B cell (primary cell): ENCODE results near the gene UBQLNL. TPM values are rescaled to one million over a fixed set of nuclear protein-coding genes. Genes with fewer than 3 reads are reported as not detected.

Experiments
- ATAC-seq: fragments of 200-7000 bp; cut with Tn5 transposase; one replicate; pipeline ENCODE4 v1.10.0; 2021; ENCODE audit warnings: low read depth, mild to moderate bottlenecking, moderate number of reproducible peaks, moderate library complexity
- CTCF ChIA-PET: fragments of 350-600 bp; sonication (Branson Sonifier 250); formaldehyde crosslinking; loops from one replicate; lab custom pipeline; 2021; ENCODE audit warnings: antibody characterized with exemption, inconsistent platforms; lab: Charles Lee
- POLR2A ChIA-PET: fragments of 350-600 bp; sonication (Branson Sonifier 250); formaldehyde crosslinking; loops from one replicate; lab custom pipeline; 2021; ENCODE audit warnings: antibody characterized with exemption; lab: Charles Lee
- DNase-seq: peaks from one replicate; pipeline ENCODE4 v3.0.0; 2013
- H2AFZ ChIP-seq: 2 replicates; pipeline ENCODE4 v1.6.1; 2012; ENCODE audit warnings: mild to moderate bottlenecking, low read depth, low read length; ENCODE audit not compliant: insufficient read depth, poor library complexity, severe bottlenecking
- H3K27ac ChIP-seq, 2 donors: 1 replicate in 1 of 2; 2 replicates in 1 of 2; pipeline ENCODE4 v1.5.1; 2012 to 2013; ENCODE audit warnings: low read length in 2 of 2, mild to moderate bottlenecking in 2 of 2, moderate library complexity in 1 of 2
- H3K27me3 ChIP-seq, 4 experiments: fragments of 200-600 bp in 1 of 4; sonication (generic) in 1 of 4; replicated peaks in 1 of 4; 1 replicate in 2 of 4; 2 replicates in 2 of 4; pipeline versions ENCODE4 v1.6.1 to v1.7.0; 2013 to 2016; ENCODE audit warnings: low read length in 3 of 4, mild to moderate bottlenecking in 2 of 4, mixed read lengths in 1 of 4, moderate library complexity in 1 of 4; ENCODE audit not compliant: insufficient read depth in 4 of 4, control insufficient read depth in 3 of 4; ENCODE audit errors: control extremely low read depth in 1 of 4
- H3K36me3 ChIP-seq, 2 experiments: replicated peaks in 1 of 2; 1 replicate in 1 of 2; 2 replicates in 1 of 2; pipeline versions ENCODE4 v1.6.1 to v1.7.1; 2013; ENCODE audit warnings: low read length in 1 of 2; ENCODE audit not compliant: insufficient read depth in 2 of 2, control insufficient read depth in 1 of 2; ENCODE audit errors: control extremely low read depth in 1 of 2, extremely low read depth in 1 of 2
- H3K4me1 ChIP-seq, 2 donors: fragments of 200-600 bp in 1 of 2; sonication (generic) in 1 of 2; 1 replicate in 1 of 2; 2 replicates in 1 of 2; pipeline versions ENCODE4 v1.5.1 to v1.6.1; 2013 to 2017; ENCODE audit warnings: low read length in 2 of 2; ENCODE audit not compliant: control insufficient read depth in 2 of 2, insufficient read depth in 2 of 2
- H3K4me2 ChIP-seq: replicated peaks from 2 replicates; pipeline ENCODE3; 2012; ENCODE audit warnings: mild to moderate bottlenecking, low read depth, low read length; ENCODE audit not compliant: poor library complexity, severe bottlenecking
- H3K4me3 ChIP-seq, 5 experiments: fragments of 200-600 bp in 1 of 5; sonication (generic) in 1 of 5; 1 replicate in 3 of 5; 2 replicates in 2 of 5; pipeline versions ENCODE4 v1.5.1 to v1.7.0; 2011 to 2016; ENCODE audit warnings: low read length in 4 of 5, mild to moderate bottlenecking in 4 of 5, low read depth in 2 of 5, control low read depth in 1 of 5, moderate library complexity in 1 of 5; ENCODE audit not compliant: insufficient read depth in 1 of 5; ENCODE audit errors: control extremely low read depth in 1 of 5, extremely low read depth in 1 of 5
- H3K79me2 ChIP-seq: fragments of 200-600 bp; sonication (generic); one replicate; pipeline ENCODE4 v1.6.0; 2016; ENCODE audit warnings: low read length; ENCODE audit not compliant: control insufficient read depth, insufficient read depth
- H3K9ac ChIP-seq: fragments of 200-600 bp; sonication (generic); 2 replicates; pipeline ENCODE4 v1.6.1; 2017; ENCODE audit warnings: mild to moderate bottlenecking, low read length, moderate library complexity
- H3K9me3 ChIP-seq, 3 donors: one replicate each; pipeline versions ENCODE4 v1.6.1 to v1.7.1; 2013; ENCODE audit warnings: low read length in 2 of 3; ENCODE audit not compliant: control insufficient read depth in 2 of 3, insufficient read depth in 1 of 3; ENCODE audit errors: control extremely low read depth in 1 of 3
- H4K20me1 ChIP-seq: 2 replicates; pipeline ENCODE4 v1.6.0; 2012; ENCODE audit warnings: mild to moderate bottlenecking, low read length; ENCODE audit not compliant: insufficient read depth, control insufficient read depth, poor library complexity, severe bottlenecking
- H3K27ac Mint-ChIP-seq: one replicate; pipeline ENCODE4 v1.8.0; 2021; ENCODE audit warnings: mixed read lengths
- H3K27me3 Mint-ChIP-seq: one replicate; pipeline ENCODE4 v1.8.0; 2021; ENCODE audit warnings: mixed read lengths
- H3K4me1 Mint-ChIP-seq: one replicate; pipeline ENCODE4 v1.8.0; 2021; ENCODE audit warnings: mixed read lengths
- H3K4me3 Mint-ChIP-seq: one replicate; pipeline ENCODE4 v1.8.0; 2021; ENCODE audit warnings: mixed read lengths
- H3K9me3 Mint-ChIP-seq: one replicate; pipeline ENCODE4 v1.8.0; 2022; ENCODE audit warnings: mixed read lengths; ENCODE audit not compliant: insufficient read depth
- CTCF ChIP-seq: fragments of 200-600 bp; IDR thresholded peaks from one replicate; pipeline ENCODE4 v1.8.0; 2022; ENCODE audit warnings: antibody characterized with exemption, mild to moderate bottlenecking
- EZH2 ChIP-seq: IDR thresholded peaks from 2 replicates; pipeline ENCODE4 v1.6.1; 2012; ENCODE audit warnings: borderline replicate concordance, low read depth, mild to moderate bottlenecking, moderate library complexity, low read length; ENCODE audit not compliant: insufficient read depth, poor library complexity, severe bottlenecking
- WGBS: methylation state at CpG from one replicate; pipeline ENCODE4 v1.1.5; 2013; ENCODE audit warnings: missing lambda C conversion rate; ENCODE audit not compliant: insufficient coverage; 5-methylcytosine and 5-hydroxymethylcytosine counted together
- intact Hi-C: fragments of 100-400 bp; cut with micrococcal nuclease; formaldehyde crosslinking; loops from one replicate; pipeline ENCODE4 v1.10.0; 2022
- polyA plus RNA-seq: library from polyadenylated mRNA; depleted of rRNA; stranded (reverse); fragments of >200 nt; gene quantifications from 2 replicates; pipeline ENCODE4 v1.2.3, GENCODE V29; 2012
- total RNA-seq, 2 donors: library from RNA; stranded (reverse); fragments of 120-200 nt in 1 of 2; gene quantifications; 1 replicate in 1 of 2; 2 replicates in 1 of 2; pipeline versions ENCODE4 v1.2.3 to v1.2.4, GENCODE V29; 2013 to 2022

The UBQLNL gene
- total and polyA plus RNA-seq, 2 donors (not counting 1 experiment from before 2014, with no cell fraction given): 1.3 to 1.9 TPM

GRCh38 chr11:5528495-5528894, 12.0 kb upstream of the UBQLNL start:
- no peaks in the 10 kb centered on the region for H3K79me2 ChIP-seq
- Mint-ChIP-seq H3K27ac (no peak overlapping the region), H3K27me3 (no peaks in the 10 kb centered on the region), H3K4me3 (no peak overlapping the region), H3K9me3 (no peaks in the 10 kb centered on the region), H3K4me1 (no peaks in the 10 kb centered on the region)
- TF ChIP-seq CTCF (no peak), EZH2 (no peak)
- DNase-seq (no peak), ATAC-seq (no peak)
- H3K27ac ChIP-seq: no peak overlapping the region
- H3K4me1 ChIP-seq: no peaks in the 10 kb centered on the region
- H3K4me3 ChIP-seq: no peak overlapping the region
- no peaks in the 10 kb centered on the region for H3K36me3 ChIP-seq
- CTCF ChIA-PET: no interaction called here
- no peaks in the 10 kb centered on the region for H3K27me3 ChIP-seq
- POLR2A ChIA-PET: no interaction called here
- H3K4me2 ChIP-seq: no peak overlapping the region
- intact Hi-C loops: no loop called here
- no CpG with 5 or more reads among the region's 1 CpG for WGBS
- H3K9ac ChIP-seq: no peak overlapping the region
- H2AFZ ChIP-seq: no peak overlapping the region
- no peaks in the 10 kb centered on the region for H4K20me1 ChIP-seq
- H3K9me3 ChIP-seq: no peaks in the 10 kb centered on the region

- no peak overlapping the region for H3K4me3 Mint-ChIP-seq
- no peak for ATAC-seq
Observed at GRCh38 chr11:5527716-5528115, 11.2 kb upstream of the UBQLNL start.

More at GRCh38 chr11:5527716-5528115, 11.2 kb upstream of the UBQLNL start:
- DNase-seq: no peak
- Mint-ChIP-seq H3K4me1 (no peaks in the 10 kb centered on the region), H3K27me3 (no peaks in the 10 kb centered on the region), H3K9me3 (no peaks in the 10 kb centered on the region), H3K27ac (no peak overlapping the region)
- no peak for TF ChIP-seq EZH2
- TF ChIP-seq CTCF: no peak
- no peak overlapping the region for H3K4me2 ChIP-seq
- H3K27me3 ChIP-seq: no peaks in the 10 kb centered on the region
- H3K36me3 ChIP-seq: no peaks in the 10 kb centered on the region
- CTCF ChIA-PET: no interaction called here
- H3K27ac ChIP-seq: no peak overlapping the region
- WGBS: 84% methylated on average over 3 of the region's 5 CpGs
- no peak overlapping the region for H3K4me3 ChIP-seq
- no peak overlapping the region for H2AFZ ChIP-seq
- POLR2A ChIA-PET: no interaction called here
- intact Hi-C loops: no loop called here
- no peaks in the 10 kb centered on the region for H3K79me2 ChIP-seq
- no peaks in the 10 kb centered on the region for H3K4me1 ChIP-seq
- no peaks in the 10 kb centered on the region for H3K9me3 ChIP-seq
- H3K9ac ChIP-seq: no peak overlapping the region
- no peaks in the 10 kb centered on the region for H4K20me1 ChIP-seq
